Subcutaneous adipose tissue (tissue), 4 donors: ENCODE data around the gene LYPLA2. TPM values are rescaled to one million over a fixed set of nuclear protein-coding genes. Genes with fewer than 3 reads are reported as not detected.

Source experiments
- total RNA-seq, 4 donors: library from RNA; depleted of rRNA; stranded (reverse); fragments of >200 nt; gene quantifications; one replicate each; pipeline ENCODE4 v1.1.0, GENCODE V29; 2016
- TF ChIP-seq, protein P1 (sequence below): fragments of 450-650 bp; IDR thresholded peaks from one replicate; pipeline ENCODE4 v1.5.1; 2016; ENCODE audit warnings: low read depth, mild to moderate bottlenecking, control low read depth, antibody characterized with exemption, moderate library complexity

The LYPLA2 gene
- total RNA-seq, 4 donors from 2014 or later = 20.3 to 34.0 (median 27.5) TPM

DNA sequence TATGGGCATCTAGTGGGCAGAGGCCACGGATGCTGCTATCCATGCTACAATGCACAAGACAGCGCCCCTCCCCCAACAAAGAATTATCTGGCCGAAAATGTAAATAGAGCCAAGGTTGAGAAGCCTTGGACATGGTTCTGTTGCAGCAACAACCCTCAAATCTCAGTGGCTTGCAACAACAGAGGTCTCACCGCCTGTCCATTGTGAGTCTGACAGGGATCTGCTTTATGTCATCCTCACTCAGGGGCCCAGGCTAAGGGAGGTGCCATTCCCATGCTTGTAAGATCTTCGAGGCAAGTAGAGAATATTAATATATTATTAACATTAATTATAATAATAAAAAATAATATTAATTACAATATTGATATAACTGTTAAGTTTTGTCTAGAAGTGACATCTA lies 22.2 kb upstream of the LYPLA2 start:
- TF ChIP-seq, protein P1, sequence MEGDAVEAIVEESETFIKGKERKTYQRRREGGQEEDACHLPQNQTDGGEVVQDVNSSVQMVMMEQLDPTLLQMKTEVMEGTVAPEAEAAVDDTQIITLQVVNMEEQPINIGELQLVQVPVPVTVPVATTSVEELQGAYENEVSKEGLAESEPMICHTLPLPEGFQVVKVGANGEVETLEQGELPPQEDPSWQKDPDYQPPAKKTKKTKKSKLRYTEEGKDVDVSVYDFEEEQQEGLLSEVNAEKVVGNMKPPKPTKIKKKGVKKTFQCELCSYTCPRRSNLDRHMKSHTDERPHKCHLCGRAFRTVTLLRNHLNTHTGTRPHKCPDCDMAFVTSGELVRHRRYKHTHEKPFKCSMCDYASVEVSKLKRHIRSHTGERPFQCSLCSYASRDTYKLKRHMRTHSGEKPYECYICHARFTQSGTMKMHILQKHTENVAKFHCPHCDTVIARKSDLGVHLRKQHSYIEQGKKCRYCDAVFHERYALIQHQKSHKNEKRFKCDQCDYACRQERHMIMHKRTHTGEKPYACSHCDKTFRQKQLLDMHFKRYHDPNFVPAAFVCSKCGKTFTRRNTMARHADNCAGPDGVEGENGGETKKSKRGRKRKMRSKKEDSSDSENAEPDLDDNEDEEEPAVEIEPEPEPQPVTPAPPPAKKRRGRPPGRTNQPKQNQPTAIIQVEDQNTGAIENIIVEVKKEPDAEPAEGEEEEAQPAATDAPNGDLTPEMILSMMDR = no peak

DNA sequence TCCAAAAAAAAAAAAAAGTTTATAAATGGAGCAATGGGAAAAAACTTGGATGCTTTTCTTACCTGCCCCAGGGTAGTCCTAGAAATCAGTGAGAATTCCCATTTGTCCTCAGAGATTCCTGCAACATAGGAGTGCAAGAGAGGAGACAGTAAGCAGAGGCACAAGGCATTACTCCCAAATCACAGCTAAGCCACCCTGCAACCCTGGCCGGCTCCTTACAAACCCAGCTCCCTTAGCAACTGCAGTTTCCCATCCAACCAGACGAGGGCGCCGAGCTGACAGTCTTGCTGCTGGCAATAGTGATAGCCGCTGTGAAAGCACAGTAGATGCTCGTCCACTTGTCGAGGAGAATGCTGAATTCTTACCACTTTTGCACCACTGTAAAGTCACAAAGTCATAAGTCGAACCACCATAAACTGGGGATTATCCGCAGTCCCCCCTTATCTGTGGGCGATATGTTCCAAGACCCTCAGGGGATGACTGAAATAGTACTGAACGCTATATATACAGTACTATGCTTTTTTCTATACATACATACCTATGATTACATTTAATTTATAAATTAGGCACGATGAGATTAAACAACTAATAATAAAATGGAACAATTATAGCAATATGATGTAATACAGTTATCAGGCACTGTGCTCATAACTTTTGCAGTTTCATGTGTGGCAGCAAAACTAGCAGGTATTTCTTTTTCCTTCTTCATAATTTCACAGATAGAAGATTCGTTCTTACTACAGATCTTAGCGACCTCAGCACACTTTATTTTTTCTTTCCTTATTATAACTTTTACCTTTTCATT lies 18.7 kb upstream of the LYPLA2 start:
- TF ChIP-seq, protein P1 = no peak

DNA sequence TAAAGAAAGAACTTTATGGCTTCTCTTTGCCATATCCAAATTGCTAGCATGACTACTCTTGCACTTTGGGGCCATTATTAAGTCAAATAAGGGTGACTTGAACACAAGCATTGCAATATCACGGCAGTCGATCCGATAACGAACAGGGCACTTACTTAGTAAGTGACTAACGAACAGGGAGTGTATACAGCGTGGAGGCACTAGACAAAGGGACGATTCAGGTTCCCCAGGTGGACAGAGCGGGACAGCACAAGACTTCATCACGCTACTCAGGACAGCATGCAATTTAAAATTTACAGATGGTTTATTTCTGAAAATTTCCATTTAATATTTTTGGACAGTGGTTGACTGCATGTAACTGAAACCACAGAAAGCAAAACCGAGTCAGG lies 18.1 kb upstream of the LYPLA2 start:
- TF ChIP-seq, protein P1 = no peak

DNA sequence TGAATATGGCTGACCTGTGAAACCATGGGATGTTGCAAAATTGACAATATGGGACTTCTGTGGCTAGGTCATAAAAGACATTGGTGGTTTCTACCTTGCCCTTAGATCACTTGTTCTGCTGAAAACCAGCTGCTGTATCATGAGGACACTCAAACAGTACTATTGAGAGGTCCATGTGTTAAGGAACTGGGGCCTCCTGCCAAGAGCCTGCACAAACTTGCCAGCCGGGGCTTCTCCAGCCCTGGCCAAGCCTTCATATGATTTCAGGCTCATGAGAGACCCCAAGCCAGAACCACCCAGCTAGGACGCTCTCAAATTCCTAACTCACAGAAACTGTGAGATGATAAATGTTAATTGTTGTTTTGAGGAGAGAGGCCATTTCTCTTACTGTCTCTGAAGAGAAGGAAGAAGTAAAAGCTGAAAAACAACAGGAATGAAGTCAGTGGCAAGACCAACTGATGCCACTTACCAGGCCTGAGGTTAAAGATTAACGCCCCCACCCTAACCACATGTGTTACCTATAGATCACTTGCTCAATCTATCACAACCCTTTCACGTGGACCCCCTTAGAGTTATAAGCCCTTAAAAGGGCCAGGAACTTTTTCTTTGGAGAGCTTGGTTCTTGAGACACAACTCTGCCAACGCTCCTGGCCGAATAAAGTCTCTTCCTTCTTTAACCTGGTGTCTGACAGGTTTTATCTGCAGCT lies 16.6 kb upstream of the LYPLA2 start:
- TF ChIP-seq, protein P1 = no peak

DNA sequence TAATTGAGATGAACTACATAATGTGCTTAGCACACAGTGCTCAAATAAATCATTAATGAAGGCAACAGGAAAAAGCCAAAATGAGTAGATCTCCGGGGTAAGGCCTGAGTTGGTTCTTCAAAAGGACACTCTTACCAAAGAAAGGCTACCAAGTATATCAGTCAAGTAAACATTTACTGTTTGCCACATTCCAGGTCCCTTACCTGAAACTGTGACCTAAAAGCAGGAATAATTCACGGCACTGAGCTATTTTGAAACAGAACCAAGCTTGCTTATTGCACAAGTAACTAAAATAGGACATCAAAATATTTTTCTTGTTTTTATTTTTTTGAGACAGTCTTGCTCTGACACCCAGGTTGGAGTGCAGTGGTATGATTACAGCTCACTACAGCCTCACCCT lies 14.7 kb upstream of the LYPLA2 start:
- TF ChIP-seq, protein P1 = no peak

DNA sequence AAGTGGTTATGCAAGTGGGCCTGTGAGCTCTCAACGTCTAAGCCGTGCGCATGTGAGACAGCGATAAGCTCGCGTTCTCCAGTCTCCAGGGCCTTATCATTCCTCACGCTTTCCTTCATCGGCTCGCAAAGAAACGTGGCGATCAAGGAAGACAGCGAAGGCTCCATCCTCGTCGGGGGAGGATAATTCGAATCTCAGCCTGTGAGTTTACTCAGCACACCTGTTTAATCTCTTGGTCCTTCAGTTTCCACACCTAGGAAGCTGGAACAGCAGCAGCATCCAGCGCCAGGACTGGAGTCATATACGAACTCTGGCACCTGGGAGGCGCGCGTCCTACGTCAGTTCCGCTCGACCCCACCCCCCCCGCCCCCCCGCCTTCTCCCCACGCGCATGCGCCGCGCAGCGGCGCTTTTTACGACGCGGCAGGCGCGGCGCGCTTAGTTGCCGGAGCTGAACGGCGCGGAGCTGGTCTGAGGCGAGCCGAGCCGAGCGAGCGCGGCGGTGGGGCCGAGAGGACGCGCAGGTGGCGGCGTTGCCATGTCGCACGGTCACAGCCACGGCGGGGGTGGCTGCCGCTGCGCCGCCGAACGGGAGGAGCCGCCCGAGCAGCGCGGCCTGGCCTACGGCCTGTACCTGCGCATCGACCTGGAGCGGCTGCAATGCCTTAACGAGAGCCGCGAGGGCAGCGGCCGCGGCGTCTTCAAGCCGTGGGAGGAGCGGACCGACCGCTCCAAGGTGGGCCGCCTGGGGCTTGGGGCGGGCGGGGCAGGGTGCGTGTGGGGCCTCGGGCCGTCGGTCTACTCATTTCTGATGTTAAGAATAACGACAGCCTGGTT lies 12.7 kb upstream of the LYPLA2 start, which contains the start of gene PITHD1:
Gene PITHD1 (plus strand): TSS at position 440 of the 836 bp plus-strand sequence. CDS start 98 bp downstream, at position 538.
- TF ChIP-seq, protein P1 = no peak
